ENCODE data around the gene LRRC2.
"Not testable (repeated sequence)": the region's sequence is repeated elsewhere in the genome, so short reads cannot be mapped to it uniquely, and the experiment has no call there.

LRRC2 gene

DNA sequence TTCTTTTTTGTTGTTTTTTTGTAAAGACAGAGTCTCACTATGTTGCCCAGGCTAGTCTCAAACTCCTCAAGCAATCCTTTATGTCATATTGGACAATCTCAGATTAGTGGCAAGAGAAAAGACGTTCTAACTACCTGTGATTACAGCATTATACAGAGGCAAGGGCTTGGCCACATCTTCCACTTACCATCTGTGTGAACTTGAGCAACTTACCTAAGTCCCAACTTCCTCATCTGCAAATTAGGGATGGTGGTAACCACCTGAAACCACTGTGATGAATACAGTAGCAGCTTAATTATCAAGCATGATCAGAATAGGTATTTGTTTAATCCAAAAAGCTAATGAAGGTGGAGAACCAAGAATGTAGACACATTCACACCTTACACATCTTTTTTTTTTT, 16.1 kb downstream of the LRRC2 start:
- no peak overlapping the region for H3K4me3 ChIP-seq (ENCODE audit: low read length)
- TF ChIP-seq, protein P1, sequence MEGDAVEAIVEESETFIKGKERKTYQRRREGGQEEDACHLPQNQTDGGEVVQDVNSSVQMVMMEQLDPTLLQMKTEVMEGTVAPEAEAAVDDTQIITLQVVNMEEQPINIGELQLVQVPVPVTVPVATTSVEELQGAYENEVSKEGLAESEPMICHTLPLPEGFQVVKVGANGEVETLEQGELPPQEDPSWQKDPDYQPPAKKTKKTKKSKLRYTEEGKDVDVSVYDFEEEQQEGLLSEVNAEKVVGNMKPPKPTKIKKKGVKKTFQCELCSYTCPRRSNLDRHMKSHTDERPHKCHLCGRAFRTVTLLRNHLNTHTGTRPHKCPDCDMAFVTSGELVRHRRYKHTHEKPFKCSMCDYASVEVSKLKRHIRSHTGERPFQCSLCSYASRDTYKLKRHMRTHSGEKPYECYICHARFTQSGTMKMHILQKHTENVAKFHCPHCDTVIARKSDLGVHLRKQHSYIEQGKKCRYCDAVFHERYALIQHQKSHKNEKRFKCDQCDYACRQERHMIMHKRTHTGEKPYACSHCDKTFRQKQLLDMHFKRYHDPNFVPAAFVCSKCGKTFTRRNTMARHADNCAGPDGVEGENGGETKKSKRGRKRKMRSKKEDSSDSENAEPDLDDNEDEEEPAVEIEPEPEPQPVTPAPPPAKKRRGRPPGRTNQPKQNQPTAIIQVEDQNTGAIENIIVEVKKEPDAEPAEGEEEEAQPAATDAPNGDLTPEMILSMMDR (conservative IDR thresholded peaks at IDR 0.05; ENCODE audit: low read length): no peak

DNA sequence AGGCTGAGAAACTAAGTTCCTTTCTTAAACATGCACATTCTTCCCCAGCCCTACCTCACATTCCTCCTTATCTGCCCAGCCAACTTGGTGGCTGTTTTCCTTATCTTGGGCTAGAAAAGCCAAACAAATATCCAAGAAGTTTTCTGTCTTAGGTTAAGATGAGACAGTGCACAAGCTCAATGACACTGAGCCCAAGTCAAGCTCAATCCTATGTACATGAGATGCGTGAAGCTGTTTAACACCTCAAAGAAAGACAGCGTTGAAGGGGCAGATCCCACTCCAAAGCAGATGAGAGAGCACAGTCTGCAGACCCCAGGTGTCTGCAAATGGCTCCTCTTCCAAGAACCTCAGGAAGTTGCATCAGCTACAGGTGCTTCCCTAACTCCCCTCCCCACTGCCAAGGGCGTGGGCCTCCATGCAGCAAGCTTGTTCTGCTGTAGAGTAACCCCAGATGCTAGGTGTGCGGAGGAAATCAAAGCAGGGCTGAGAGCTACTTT, 16.6 kb downstream of the LRRC2 start:
- DNase-seq (ENCODE audit: low read depth): no peak
- TF ChIP-seq, protein P1 (conservative IDR thresholded peaks at IDR 0.05; ENCODE audit: low read length): no peak
- no peak overlapping the region for H3K4me3 ChIP-seq (ENCODE audit: low read length)

More for the DNA sequence above, 16.1 kb downstream of the LRRC2 start:
- no peak for DNase-seq (ENCODE audit: low read depth)

DNA sequence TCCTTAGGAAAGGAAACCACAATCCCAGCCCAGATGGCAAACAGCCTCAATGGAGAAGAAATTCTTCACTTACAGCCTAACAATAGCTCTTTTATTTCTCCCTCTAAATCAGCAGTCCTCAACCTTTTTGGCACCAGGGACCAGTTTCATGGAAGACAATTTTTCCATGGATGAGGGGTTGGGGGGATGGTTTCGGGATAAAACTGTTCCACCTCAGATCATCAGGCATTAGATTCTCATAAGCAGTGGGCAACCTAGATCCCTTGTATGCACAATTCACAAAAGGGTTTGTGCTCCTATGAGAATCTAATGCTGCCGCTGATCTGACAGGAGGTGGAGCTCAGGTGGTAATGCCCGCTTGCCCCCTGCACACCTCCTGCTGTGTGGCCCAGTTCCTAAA, 17.5 kb downstream of the LRRC2 start:
- H3K4me3 ChIP-seq (ENCODE audit: low read length); DNase-seq (ENCODE audit: low read depth): not testable (repeated sequence)

DNA sequence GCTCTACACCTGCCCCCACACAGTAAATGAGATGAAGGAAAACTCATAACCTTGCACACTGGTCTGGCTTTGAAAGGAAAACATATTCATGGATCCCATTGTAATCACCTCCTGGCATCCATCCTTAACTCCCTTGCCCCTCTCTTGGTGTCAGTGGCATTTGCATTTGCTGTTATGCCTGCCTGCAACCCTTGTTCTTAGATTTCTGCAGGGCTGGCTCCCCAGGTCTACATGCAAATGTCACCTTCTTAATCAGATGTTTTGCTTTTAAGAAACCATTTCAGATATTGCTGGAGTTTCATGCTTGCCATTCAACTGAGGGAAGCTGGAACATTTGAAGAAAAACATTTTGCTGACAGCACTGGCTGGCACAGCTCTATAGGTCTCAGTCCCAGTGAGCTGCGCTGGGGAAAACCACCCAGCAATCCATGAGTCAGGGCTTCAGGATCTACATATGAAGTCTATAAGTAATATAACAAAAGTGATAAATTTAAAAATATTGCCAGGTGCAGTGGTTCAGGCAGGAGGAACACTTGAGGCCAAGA, 19.1 kb downstream of the LRRC2 start:
- DNase-seq (ENCODE audit: low read depth): no peak
- H3K4me3 ChIP-seq (ENCODE audit: low read length): no peak overlapping the region
- TF ChIP-seq, protein P1 (conservative IDR thresholded peaks at IDR 0.05; ENCODE audit: low read length): no peak

DNA sequence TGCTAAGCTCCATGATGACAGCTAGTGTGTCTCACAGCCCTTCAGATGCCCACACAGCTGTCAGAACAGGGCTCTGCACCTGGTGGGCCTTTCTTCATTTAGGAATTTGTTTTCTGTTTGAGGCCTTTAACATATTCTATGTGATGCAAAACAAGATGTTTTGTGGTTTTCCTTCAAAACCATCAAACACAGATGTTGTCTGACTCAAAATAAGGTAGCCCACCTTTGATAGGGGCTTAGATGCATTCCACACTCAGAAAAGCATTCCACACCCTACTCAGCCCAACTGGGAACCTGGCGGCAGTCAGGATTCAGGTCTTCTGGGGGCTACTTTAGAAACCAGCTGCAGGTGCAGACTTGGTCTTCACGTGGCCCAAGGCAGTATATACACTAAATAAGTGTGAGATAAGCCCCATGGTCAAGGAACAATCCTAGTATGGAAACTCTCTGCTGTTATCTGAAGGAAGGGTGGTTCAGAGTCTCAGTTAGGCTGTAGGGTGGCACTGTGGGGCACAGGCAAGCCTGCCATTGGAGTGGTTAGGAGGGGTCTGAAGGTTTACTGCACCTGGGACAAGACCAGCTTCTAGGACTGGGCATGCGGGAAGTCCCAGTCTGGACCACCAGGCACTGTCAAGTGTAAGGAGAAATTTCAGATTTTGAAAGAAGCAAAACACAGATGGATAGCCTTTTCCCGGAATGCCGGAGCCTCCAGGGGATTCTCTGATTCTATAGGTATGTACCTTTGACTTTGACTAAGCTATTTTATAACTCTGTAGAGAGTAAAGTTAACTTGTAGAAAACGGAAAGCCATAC, 20.1 kb downstream of the LRRC2 start:
- TF ChIP-seq, protein P1 (conservative IDR thresholded peaks at IDR 0.05; ENCODE audit: low read length): no peak
- DNase-seq (ENCODE audit: low read depth): no peak
- no peak overlapping the region for H3K4me3 ChIP-seq (ENCODE audit: low read length)

DNA sequence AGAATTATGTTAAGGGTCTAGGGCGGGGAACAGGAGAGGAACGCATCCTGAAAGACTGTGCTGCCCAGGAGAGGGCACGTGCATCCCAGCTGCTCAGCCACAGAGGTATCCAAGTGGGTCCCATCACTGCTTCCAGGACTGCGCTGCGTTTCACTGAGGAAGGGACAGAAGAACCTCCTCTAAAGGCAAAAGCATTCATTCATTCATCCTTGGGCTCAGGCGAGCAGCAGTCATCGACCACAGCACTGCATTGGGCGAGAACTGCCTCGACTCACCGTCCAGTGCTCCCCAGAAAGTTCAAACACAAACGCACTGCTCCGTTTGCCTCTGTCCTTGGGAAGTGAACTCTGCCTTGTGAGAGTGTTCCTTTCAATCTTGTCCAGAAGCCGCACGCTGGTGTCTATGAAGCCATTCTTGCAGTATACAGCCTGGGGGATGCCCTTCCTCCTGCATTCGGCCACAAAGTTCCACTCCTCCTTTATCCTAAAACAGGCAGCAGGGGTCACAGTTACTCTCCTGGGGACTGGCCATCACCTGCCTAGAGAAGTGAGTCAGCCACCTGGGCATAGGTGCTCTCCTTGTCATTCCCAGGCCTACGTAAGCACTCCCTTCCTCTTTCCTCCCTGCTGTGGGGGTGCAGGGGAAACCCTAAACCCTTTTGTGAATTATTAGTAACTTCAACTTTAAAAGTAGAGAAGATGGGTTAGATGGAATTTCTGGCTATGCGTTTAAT, 21.2 kb downstream of the LRRC2 start:
- no peak for DNase-seq (ENCODE audit: low read depth)
- TF ChIP-seq, protein P1 (conservative IDR thresholded peaks at IDR 0.05; ENCODE audit: low read length): no peak
- H3K4me3 ChIP-seq (ENCODE audit: low read length): no peak overlapping the region

DNA sequence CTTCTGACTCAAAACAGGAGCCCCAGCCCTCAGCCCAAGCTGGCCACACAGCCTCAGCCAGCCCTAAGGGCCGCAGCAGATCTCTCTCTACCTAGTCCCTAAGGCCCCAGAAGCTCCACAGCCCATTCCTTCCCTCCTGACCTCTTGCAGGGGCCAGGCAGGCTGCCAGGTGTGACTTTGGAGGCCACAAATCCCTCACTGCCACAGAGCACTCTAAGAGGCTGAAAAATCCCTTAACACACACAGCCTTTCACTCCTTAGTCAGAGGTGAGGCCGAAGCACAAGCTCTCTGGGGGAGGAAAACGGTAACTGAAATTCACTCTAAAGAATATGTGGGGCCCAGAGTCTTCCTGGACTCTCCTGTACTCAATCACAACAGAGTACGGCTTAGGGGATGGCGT, 23.3 kb downstream of the LRRC2 start:
- DNase-seq (ENCODE audit: low read depth): no peak
- H3K4me3 ChIP-seq (ENCODE audit: low read length): no peak overlapping the region
- TF ChIP-seq, protein P1 (conservative IDR thresholded peaks at IDR 0.05; ENCODE audit: low read length): no peak
